Right lobe of liver (tissue), 6 donors: ENCODE measurements around the gene ACVRL1. TPM values are rescaled to one million over a fixed set of nuclear protein-coding genes. Genes with fewer than 3 reads are reported as not detected.
"Not testable (repeated sequence)": the region's sequence is repeated elsewhere in the genome, so short reads cannot be mapped to it uniquely, and the experiment has no call there.

Source experiments
- ATAC-seq, 4 donors: fragments of 200-7000 bp; cut with Tn5 transposase; one replicate each; pipeline ENCODE4 v1.9.1; 2020; ENCODE audit warnings: mild to moderate bottlenecking in 4 of 4, moderate library complexity in 4 of 4
- DNase-seq, 3 donors: peaks; one replicate each; pipeline ENCODE4 v3.0.0-alpha.2; 2020
- H3K27ac ChIP-seq, 3 donors: fragments of 200-600 bp; one replicate each; pipeline ENCODE4 v1.8.0; 2022
- H3K27me3 ChIP-seq, 2 donors: fragments of 200-600 bp; one replicate each; pipeline ENCODE4 v1.8.0; 2022
- H3K36me3 ChIP-seq, 4 donors: fragments of 200-600 bp; sonication (generic) in 1 of 4; one replicate each; pipeline versions ENCODE4 v1.5.1 to v1.8.0; 2017 to 2022; ENCODE audit warnings: control low read depth in 1 of 4
- H3K4me1 ChIP-seq, 4 donors: fragments of 200-600 bp; sonication (generic) in 1 of 4; one replicate each; pipeline versions ENCODE4 v1.5.1 to v1.8.0; 2017 to 2022; ENCODE audit warnings: control low read depth in 1 of 4
- H3K4me3 ChIP-seq, 3 donors: fragments of 200-600 bp; one replicate each; pipeline ENCODE4 v1.8.0; 2022
- H3K9me3 ChIP-seq, 4 donors: fragments of 200-600 bp; sonication (generic) in 1 of 4; one replicate each; pipeline versions ENCODE4 v1.5.1 to v1.8.0; 2017 to 2022; ENCODE audit warnings: control low read depth in 1 of 4
- POLR2A ChIP-seq: fragments of 450-650 bp; IDR thresholded peaks from one replicate; pipeline ENCODE4 v1.6.1; 2017; ENCODE audit warnings: antibody characterized with exemption, mild to moderate bottlenecking
- WGBS: methylation state at CpG from one replicate; pipeline ENCODE4 v1.1.6; 2018; ENCODE audit warnings: low coverage, low lambda C conversion rate; ENCODE audit not compliant: insufficient coverage; ENCODE audit errors: missing lambda C conversion rate; 5-methylcytosine and 5-hydroxymethylcytosine counted together
- intact Hi-C, 2 donors: fragments of 100-400 bp; cut with DNase I; formaldehyde crosslinking; loops; one replicate each; pipeline versions ENCODE4 v1.11.2 to v1.14.1; 2022
- total RNA-seq, 6 experiments: library from RNA; depleted of rRNA in 2 of 6; stranded (reverse); fragments of >200 nt in 2 of 6; fragmentation: NEBNext Ultra II Directional in 3 of 6; extraction: Animal tissue kit (Norgen Biotek cat#: 25700) in 3 of 6; gene quantifications; one replicate each; pipeline versions ENCODE4 v1.1.0 to v1.2.4, GENCODE V29; 2016 to 2023
- TF ChIP-seq, protein P1 (sequence below), 4 donors: fragments of 200-600 bp in 3 of 4; fragments of 450-650 bp in 1 of 4; IDR thresholded peaks; one replicate each; pipeline versions ENCODE4 v1.5.1 to v1.8.0; 2016 to 2022; ENCODE audit warnings: antibody characterized with exemption in 4 of 4, mild to moderate bottlenecking in 2 of 4
- donor health status: DM: no; HTN: yes; CAD: no.
- donor health status: DM: no; HTN: no; CAD: no.
- donor health status: DM: no; HTN: no; CAD: no.
- donor health status: DM: no; HTN: yes; CAD: no.
- donor health status: DM: no; HTN: yes; CAD: no.

ACVRL1 gene
- total RNA-seq, 6 experiments from 2014 or later: 2.9 to 10.7 (median 6.2) TPM

DNA sequence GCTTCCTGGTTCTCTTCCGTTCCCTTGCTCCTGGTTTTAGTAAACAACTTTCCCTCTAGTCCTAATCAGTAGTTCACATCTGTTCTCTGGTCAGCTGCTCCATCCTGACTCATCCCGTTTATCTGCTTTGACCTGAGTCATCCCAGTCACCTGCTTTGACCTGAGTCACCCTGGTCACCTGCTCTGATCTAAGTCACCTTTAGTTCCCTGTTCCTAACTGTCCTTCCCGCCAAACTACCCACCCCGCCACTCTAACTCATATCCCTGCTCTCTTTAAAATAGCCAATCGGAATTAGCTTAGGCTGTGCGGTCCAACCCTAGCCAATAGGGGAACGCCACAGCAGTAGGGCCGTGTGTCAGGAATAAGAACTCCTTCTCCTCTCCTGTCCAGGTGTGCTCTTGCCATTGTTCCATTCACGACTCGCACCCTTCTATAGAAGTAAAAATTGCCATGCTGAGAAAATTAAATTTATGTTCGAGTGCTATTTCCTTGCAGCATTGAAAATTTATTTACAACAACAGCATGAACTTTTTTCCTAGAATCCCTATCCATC is 22.6 kb upstream of the ACVRL1 start:
- TF ChIP-seq, protein P1, sequence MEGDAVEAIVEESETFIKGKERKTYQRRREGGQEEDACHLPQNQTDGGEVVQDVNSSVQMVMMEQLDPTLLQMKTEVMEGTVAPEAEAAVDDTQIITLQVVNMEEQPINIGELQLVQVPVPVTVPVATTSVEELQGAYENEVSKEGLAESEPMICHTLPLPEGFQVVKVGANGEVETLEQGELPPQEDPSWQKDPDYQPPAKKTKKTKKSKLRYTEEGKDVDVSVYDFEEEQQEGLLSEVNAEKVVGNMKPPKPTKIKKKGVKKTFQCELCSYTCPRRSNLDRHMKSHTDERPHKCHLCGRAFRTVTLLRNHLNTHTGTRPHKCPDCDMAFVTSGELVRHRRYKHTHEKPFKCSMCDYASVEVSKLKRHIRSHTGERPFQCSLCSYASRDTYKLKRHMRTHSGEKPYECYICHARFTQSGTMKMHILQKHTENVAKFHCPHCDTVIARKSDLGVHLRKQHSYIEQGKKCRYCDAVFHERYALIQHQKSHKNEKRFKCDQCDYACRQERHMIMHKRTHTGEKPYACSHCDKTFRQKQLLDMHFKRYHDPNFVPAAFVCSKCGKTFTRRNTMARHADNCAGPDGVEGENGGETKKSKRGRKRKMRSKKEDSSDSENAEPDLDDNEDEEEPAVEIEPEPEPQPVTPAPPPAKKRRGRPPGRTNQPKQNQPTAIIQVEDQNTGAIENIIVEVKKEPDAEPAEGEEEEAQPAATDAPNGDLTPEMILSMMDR (IDR thresholded peaks at IDR 0.05): no peak
- no peak for TF ChIP-seq POLR2A
- ATAC-seq: peak; percentile 10 to 63 (median 47)

DNA sequence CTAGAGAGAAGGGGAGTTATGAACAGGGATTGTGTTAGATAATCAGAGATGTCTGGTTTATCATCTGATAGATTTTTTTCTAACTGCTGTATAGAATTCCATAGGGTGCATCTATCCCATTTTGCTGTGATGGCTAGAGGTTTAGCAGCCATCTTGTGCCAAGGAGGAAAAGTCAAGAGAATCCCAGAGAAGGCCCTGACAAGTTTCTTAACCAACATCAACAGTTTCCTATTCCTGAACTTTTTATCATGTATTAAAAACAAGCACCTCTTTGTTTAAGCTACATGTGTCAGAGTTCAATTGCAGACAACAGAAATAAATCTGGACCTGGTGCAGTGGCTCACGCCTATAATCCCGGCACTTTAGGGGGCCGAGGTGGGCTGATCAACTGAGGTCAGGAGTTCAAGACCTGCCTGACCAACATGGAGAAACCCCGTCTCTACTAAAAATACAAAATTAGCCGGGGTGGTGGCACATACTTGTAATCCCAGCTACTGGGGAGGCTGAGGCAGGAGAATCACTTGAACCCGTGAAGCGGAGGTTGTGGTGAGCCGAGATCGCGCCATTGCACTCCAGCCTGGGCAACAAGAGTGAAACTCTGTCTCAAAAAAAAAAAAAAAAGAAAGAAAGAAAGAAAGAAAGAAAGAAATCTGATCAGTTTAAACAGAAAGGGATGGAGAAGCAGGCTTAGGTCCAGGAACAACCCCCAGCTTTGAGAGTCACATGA is 21.8 kb upstream of the ACVRL1 start:
- H3K27me3 ChIP-seq, H3K9me3 ChIP-seq, DNase-seq, H3K36me3 ChIP-seq, ATAC-seq, H3K4me1 ChIP-seq, intact Hi-C loops, H3K4me3 ChIP-seq: not testable (repeated sequence)
- WGBS: 65% methylated on average over 8 of the region's 10 CpGs
- H3K27ac ChIP-seq: peak overlapping the region in 2 of 3 donors; percentile 5 to 62

More for the DNA sequence above, 22.6 kb upstream of the ACVRL1 start:
- Histone ChIP-seq H3K27ac (peak overlapping the region in 1 of 3 donors; percentile 62), H3K4me1 (peaks cover 0 to 3% (median 0%) of the 10 kb centered on the region in 4 donors), H3K9me3 (no peaks in the 10 kb centered on the region), H3K27me3 (no peaks in the 10 kb centered on the region), H3K36me3 (no peaks in the 10 kb centered on the region), H3K4me3 (no peak overlapping the region)
- DNase-seq: peak in 2 of 3 donors; percentile 35 to 72
- 73% methylated on average over 11 of the region's 11 CpGs for WGBS
- intact Hi-C loops: no loop called here

DNA sequence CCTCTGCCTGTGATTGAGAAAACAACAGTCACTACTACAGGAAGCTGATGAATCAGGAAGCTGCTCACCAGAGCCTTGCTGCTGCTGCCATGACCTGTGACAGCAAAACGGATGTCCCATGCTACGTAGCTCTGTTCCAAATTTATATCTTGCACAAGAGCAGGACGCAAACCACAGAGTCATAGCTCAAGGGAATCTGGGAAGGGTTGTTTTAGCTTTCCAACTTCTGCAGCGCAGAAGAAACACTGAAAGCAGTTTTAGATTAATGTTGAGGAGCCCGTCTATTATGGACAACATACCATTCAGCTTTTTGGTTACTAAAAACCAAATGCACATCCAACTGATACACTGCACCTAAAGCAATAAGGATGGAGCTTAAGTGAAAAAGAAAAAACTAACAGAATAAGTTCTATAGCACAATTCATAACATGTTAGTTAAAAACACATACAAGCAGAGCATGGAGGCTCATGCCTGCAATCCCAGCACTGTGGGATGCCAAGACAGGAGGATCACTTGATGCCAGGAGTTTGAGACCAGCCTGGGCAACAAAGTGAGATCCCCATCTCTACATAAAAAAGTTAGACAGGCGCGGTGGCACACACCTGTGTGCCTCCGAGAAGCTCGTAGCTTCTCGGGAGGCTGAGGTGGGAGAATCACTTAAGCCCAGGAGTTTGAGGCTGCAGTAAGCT is 21.1 kb upstream of the ACVRL1 start:
- DNase-seq (peak; percentile 67 to 72 (median 68)), ATAC-seq (peak; percentile 76 to 88 (median 84))
- Histone ChIP-seq H3K27me3 (no peaks in the 10 kb centered on the region), H3K4me3 (no peak overlapping the region), H3K27ac (peak overlapping the region; percentile 17 to 64 (median 21)), H3K9me3 (no peaks in the 10 kb centered on the region), H3K4me1 (peaks cover 0 to 3% (median 0%) of the 10 kb centered on the region in 4 donors), H3K36me3 (no peaks in the 10 kb centered on the region)
- TF ChIP-seq, protein P1 (IDR thresholded peaks at IDR 0.05): no peak
- TF ChIP-seq POLR2A: no peak
- WGBS: 52% methylated on average over 10 of the region's 10 CpGs
- intact Hi-C loops: no loop called here

DNA sequence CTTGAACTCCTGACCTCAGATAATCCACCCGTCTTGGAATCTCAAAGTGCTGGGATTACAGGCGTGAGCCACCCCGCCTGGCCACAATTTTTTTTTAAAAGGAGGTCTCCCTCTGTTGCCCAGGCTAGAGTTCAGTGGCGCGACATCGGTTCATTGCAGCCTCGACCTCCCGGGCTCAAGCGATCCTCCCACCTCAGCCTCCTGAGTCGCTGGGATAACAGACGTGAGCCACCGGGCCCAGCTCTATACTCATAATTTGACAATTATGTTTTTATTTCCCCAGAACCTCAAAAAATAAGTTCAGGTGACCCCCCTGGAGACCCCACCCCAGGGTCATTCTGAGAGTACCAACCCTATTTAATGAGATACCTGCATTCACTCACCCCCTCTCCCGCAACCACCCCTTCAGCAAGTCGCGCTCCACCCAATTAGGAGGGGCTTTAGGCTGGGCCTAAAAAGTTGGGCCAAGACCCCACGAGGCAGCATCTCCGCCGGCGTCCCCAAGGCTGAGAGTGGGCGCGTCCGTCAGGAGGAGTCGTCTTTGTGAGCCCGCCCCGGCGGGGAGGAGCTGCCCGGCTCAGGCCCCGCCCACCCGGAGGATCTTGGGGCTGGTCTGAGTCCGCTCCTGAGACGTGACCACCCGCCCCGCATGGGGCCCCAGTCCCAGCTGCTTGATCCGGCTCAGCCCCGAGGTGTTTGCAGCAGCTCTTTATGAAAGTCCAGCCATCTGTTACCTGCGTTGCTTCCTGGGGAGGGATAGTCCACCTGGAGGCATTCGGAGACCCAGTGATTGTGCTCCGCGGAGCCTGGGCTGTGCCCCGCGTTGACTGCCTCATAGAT is 19.6 kb upstream of the ACVRL1 start, which contains the start of gene ANKRD33:
ANKRD33 (plus strand) TSS at position 628 of the 840 bp plus-strand sequence; CDS start at position 712, 84 bp downstream.
- intact Hi-C loops: no loop called here
- no peak for TF ChIP-seq POLR2A
- TF ChIP-seq, protein P1 (IDR thresholded peaks at IDR 0.05): no peak
- WGBS: 76% methylated on average over 21 of the region's 41 CpGs
- no peaks in the 10 kb centered on the region for H3K9me3 ChIP-seq
- peak within 1 kb of the TSS in 1 of 3 donors; percentile 64 for H3K27ac ChIP-seq
- H3K4me3 ChIP-seq: peak within 1 kb of the TSS in 1 of 3 donors; percentile 12
- peak; percentile 46 to 60 (median 58) for ATAC-seq
- DNase-seq: peak in 2 of 3 donors; percentile 72 to 83
- no peaks in the 10 kb centered on the region for H3K27me3 ChIP-seq
- peaks cover 0 to 3% (median 0%) of the 10 kb centered on the region in 4 donors for H3K4me1 ChIP-seq
- H3K36me3 ChIP-seq: no peaks in the 10 kb centered on the region
